Suprapubic skin (tissue), 4 donors: Measurements from ENCODE around the gene PDE4D. TPM values are rescaled to one million over a fixed set of nuclear protein-coding genes. Genes with fewer than 3 reads are reported as not detected.

ENCODE experiments used
- DNase-seq, 2 donors: peaks; one replicate each; pipeline ENCODE4 v3.0.0-alpha.2; 2019; ENCODE audit warnings: low spot score in 2 of 2
- H3K27ac ChIP-seq: fragments of 200-600 bp; sonication (generic); one replicate; pipeline ENCODE4 v1.5.1; 2019
- H3K27me3 ChIP-seq: fragments of 200-600 bp; sonication (generic); one replicate; pipeline ENCODE4 v1.5.1; 2019
- H3K36me3 ChIP-seq: fragments of 200-600 bp; sonication (generic); one replicate; pipeline ENCODE4 v1.5.1; 2019
- H3K4me1 ChIP-seq: fragments of 200-600 bp; sonication (generic); one replicate; pipeline ENCODE4 v1.5.1; 2019
- H3K4me3 ChIP-seq: fragments of 200-600 bp; sonication (generic); one replicate; pipeline ENCODE4 v1.5.1; 2019; ENCODE audit warnings: mild to moderate bottlenecking
- H3K9me3 ChIP-seq: fragments of 200-600 bp; sonication (generic); one replicate; pipeline ENCODE4 v1.5.1; 2019
- EP300 ChIP-seq: sonication (generic); formaldehyde crosslinking; IDR thresholded peaks from one replicate; pipeline ENCODE4 v1.6.1; 2017; ENCODE audit warnings: antibody characterized with exemption
- POLR2A ChIP-seq, 2 donors: fragments of 450-650 bp; IDR thresholded peaks; one replicate each; pipeline ENCODE4 v1.6.1; 2017; ENCODE audit warnings: antibody characterized with exemption in 2 of 2, mild to moderate bottlenecking in 2 of 2, moderate library complexity in 2 of 2
- POLR2AphosphoS5 ChIP-seq, 3 donors: sonication (generic); formaldehyde crosslinking; IDR thresholded peaks; one replicate each; pipeline ENCODE4 v1.6.1; 2017; ENCODE audit warnings: antibody characterized with exemption in 3 of 3
- WGBS: methylation state at CpG from one replicate; pipeline ENCODE4 v1.1.5; 2018; 5-methylcytosine and 5-hydroxymethylcytosine counted together
- total RNA-seq, 4 donors: library from RNA; depleted of rRNA; stranded (reverse); fragments of >200 nt; gene quantifications; one replicate each; pipeline ENCODE4 v1.1.0, GENCODE V29; 2016
- TF ChIP-seq, protein P1 (sequence below), 2 donors: fragments of 200-600 bp in 1 of 2; fragments of 450-650 bp in 1 of 2; sonication (generic) in 1 of 2; IDR thresholded peaks; one replicate each; pipeline ENCODE4 v1.5.1; 2016 to 2019; ENCODE audit warnings: antibody characterized with exemption in 2 of 2, mild to moderate bottlenecking in 1 of 2, moderate library complexity in 1 of 2

PDE4D gene
- total RNA-seq, 4 donors from 2014 or later: 26.8 to 57.2 (median 29.9) TPM

DNA sequence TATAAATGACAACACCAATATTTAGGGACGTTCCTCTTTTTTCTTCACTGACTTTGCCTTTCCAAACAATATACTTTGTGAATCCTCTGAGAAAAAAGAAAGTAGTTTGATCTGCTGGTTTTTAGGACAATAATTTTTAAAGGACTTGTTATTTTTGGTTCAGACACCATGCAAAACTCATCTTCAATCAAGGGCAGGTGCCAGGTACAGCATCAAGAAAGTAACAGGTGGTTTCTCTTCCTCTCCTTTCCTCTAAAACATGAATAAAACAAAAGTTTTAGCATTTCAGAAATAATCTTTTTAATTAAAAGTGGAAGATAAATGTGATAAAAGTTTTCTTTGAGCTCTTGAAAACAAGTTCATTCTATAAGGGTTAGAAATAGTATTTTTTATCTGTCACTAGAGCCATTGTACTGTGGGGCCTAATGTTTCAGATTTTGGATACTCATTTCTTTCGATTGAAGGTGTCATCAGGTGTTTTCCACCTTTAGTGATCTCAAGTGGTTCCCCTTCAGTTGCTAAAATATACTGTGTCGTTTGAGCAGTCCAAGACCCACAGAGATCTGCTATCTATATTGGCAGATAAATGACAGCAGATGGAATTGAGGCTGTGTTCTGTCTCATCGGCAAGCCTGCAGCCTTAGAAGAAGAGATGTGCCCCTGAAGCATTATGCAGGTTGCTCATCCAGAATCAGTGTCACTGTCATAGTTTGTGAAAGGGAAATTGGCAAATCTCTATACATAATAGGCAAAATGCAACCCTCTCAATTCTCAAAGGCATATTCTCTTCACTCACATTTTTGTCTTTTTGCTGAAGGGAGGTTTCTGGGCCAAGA, 499.7 kb downstream of the PDE4D start:
- H3K27me3 ChIP-seq: no peaks in the 10 kb centered on the region
- H3K27ac ChIP-seq: no peak overlapping the region
- H3K4me3 ChIP-seq: no peak overlapping the region
- TF ChIP-seq, protein P1, sequence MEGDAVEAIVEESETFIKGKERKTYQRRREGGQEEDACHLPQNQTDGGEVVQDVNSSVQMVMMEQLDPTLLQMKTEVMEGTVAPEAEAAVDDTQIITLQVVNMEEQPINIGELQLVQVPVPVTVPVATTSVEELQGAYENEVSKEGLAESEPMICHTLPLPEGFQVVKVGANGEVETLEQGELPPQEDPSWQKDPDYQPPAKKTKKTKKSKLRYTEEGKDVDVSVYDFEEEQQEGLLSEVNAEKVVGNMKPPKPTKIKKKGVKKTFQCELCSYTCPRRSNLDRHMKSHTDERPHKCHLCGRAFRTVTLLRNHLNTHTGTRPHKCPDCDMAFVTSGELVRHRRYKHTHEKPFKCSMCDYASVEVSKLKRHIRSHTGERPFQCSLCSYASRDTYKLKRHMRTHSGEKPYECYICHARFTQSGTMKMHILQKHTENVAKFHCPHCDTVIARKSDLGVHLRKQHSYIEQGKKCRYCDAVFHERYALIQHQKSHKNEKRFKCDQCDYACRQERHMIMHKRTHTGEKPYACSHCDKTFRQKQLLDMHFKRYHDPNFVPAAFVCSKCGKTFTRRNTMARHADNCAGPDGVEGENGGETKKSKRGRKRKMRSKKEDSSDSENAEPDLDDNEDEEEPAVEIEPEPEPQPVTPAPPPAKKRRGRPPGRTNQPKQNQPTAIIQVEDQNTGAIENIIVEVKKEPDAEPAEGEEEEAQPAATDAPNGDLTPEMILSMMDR (IDR thresholded peaks at IDR 0.05): no peak
- no peak for TF ChIP-seq EP300
- WGBS: 71% methylated on average over 4 of the region's 4 CpGs
- no peak for DNase-seq
- no peaks in the 10 kb centered on the region for H3K4me1 ChIP-seq
- H3K9me3 ChIP-seq: no peaks in the 10 kb centered on the region
- no peaks in the 10 kb centered on the region for H3K36me3 ChIP-seq

GRCh38 chr5:59391576-59391975, 501.9 kb downstream of the PDE4D start:
- no peaks in the 10 kb centered on the region for H3K9me3 ChIP-seq
- H3K27me3 ChIP-seq: no peaks in the 10 kb centered on the region
- H3K27ac ChIP-seq: no peak overlapping the region
- H3K4me1 ChIP-seq: no peaks in the 10 kb centered on the region
- TF ChIP-seq POLR2AphosphoS5 (IDR thresholded peaks at IDR 0.05) (no peak), POLR2A (IDR thresholded peaks at IDR 0.05) (no peak), EP300 (no peak)
- TF ChIP-seq, protein P1 (IDR thresholded peaks at IDR 0.05): no peak
- no peak for DNase-seq
- no peak overlapping the region for H3K4me3 ChIP-seq
- H3K36me3 ChIP-seq: no peaks in the 10 kb centered on the region
- 80% methylated on average over 1 of the region's 1 CpG for WGBS

DNA sequence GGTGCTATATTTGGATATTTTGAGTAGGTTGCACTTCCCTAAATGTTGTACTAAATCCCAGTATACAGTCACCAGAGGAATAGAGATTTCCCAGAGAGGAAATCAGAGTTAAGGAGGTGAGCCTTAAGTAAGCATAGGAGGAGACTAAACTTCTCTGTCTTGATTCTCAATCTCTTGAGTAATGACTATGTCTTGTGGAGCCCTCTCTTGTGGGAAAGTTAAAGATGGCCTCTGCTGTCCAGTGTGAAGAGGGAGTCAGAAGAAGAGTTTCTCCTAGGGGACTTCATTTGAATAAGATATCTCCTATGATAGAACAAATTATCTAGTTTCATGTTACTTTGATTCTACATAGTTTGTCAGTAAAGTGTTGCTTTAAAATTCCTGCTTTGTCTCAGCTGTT, 502.5 kb downstream of the PDE4D start:
- Histone ChIP-seq H3K27me3 (no peaks in the 10 kb centered on the region), H3K9me3 (no peaks in the 10 kb centered on the region), H3K27ac (no peak overlapping the region), H3K4me1 (no peaks in the 10 kb centered on the region), H3K36me3 (no peaks in the 10 kb centered on the region), H3K4me3 (no peak overlapping the region)
- no peak for DNase-seq
- TF ChIP-seq POLR2A (IDR thresholded peaks at IDR 0.05): no peak
- TF ChIP-seq, protein P1 (IDR thresholded peaks at IDR 0.05): no peak
- TF ChIP-seq POLR2AphosphoS5 (IDR thresholded peaks at IDR 0.05): no peak
- no peak for TF ChIP-seq EP300

DNA sequence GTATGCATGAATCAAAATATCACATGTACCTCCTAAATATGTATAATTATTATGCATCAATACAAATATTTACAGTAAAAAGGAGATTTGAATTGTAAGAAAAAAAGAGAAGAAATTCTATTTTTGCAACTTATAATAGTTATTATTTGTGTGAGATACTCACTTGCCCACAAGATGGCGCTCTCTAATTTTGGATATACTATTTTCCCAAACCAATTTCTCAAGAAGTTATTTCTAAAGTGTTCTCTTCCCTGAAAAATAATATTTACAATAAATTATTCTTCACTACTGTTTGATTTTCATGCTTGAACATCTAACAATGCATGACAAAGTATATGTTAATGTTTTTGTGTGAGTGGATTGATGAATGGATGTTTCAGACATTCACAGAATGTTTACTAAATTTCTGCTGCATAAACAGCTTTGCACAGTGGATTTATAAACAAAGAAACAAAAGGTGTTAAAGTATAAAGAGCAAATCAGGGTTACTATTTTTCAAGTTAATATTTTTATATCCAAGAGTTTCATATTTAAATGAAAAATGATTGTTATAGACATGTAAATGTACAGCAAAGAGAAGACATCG, 503.4 kb downstream of the PDE4D start:
- H3K27me3 ChIP-seq: no peaks in the 10 kb centered on the region
- 49% methylated on average over 2 of the region's 2 CpGs for WGBS
- no peak overlapping the region for H3K27ac ChIP-seq
- TF ChIP-seq POLR2AphosphoS5 (IDR thresholded peaks at IDR 0.05): no peak
- TF ChIP-seq, protein P1 (IDR thresholded peaks at IDR 0.05): peak in 1 of 2 donors; percentile 49
- TF ChIP-seq EP300: no peak
- TF ChIP-seq POLR2A (IDR thresholded peaks at IDR 0.05): no peak
- no peaks in the 10 kb centered on the region for H3K9me3 ChIP-seq
- H3K4me1 ChIP-seq: no peaks in the 10 kb centered on the region
- DNase-seq: no peak
- H3K4me3 ChIP-seq: no peak overlapping the region
- H3K36me3 ChIP-seq: no peaks in the 10 kb centered on the region

DNA sequence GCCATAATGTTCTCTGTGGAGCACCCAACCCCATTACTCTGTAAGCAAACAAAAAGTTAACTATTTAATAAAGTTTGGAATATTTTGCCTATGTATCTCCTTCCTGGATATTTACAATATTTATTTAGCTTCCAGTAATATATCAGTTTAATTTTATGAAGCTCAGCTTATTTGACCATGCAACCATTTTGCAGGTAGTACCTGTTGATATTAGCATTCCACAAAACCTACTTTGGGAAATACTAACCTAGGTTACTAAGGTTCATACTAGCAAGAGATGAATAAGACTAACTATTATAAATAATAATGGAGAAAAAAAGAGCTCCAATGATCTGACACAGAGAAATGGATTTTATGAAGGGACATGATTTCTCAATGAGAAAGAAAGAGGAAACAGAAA, 506.4 kb downstream of the PDE4D start:
- Histone ChIP-seq H3K27me3 (no peaks in the 10 kb centered on the region), H3K27ac (no peak overlapping the region), H3K9me3 (no peaks in the 10 kb centered on the region), H3K4me3 (no peak overlapping the region), H3K36me3 (no peaks in the 10 kb centered on the region), H3K4me1 (no peaks in the 10 kb centered on the region)
- no peak for DNase-seq
- TF ChIP-seq EP300 (no peak), POLR2AphosphoS5 (IDR thresholded peaks at IDR 0.05) (no peak), POLR2A (IDR thresholded peaks at IDR 0.05) (no peak)
